HepG2 (cell line): ENCODE data around the gene ARMC3. TPM values are rescaled to one million over a fixed set of nuclear protein-coding genes. Genes with fewer than 3 reads are reported as not detected.

ENCODE experiments used
- ATAC-seq: fragments of 200-7000 bp; cut with Tn5 transposase; 3 replicates; pipeline ENCODE4 v1.9.1; 2020; ENCODE audit warnings: mild to moderate bottlenecking, moderate library complexity
- BruUV-seq: library from RNA; stranded (reverse); fragments of 400-500 nt; replicated peaks from 2 replicates; lab custom pipeline; 2021; lab: Mats Ljungman, UMichigan
- CTCF ChIA-PET: fragments of 300-600 bp; formaldehyde crosslinking; extraction: SDS; loops from one replicate; lab custom pipeline; 2021; ENCODE audit warnings: low total read pairs, inconsistent platforms, low intra/inter-chr PET ratio; lab: Yijun Ruan, JAX
- POLR2A ChIA-PET: fragments of 350-600 bp; sonication (Branson Sonifier 250); formaldehyde crosslinking; loops from one replicate; lab custom pipeline; 2020; ENCODE audit warnings: antibody characterized with exemption, inconsistent platforms; lab: Yijun Ruan, JAX
- DNase-seq: peaks from one replicate; pipeline ENCODE4 v3.0.0-alpha.2; 2015; ENCODE audit warnings: low spot score
- FAIRE-seq: peaks from 3 replicates; lab custom pipeline; 2011; peaks lifted over from hg19 to GRCh38; lab: Jason Lieb, UNC
- H2AFZ ChIP-seq: one replicate; pipeline ENCODE4 v1.6.1; 2011; ENCODE audit warnings: low read length, inconsistent platforms
- H3K27ac ChIP-seq: fragments of 300-600 bp; 3 replicates; pipeline ENCODE4 v1.8.0; 2011; ENCODE audit warnings: mixed run types, mild to moderate bottlenecking, mixed read lengths, low read length, inconsistent platforms; ENCODE audit not compliant: insufficient read depth; ENCODE audit errors: extremely low read length
- H3K27me3 ChIP-seq, 2 experiments: fragments of 200-600 bp in 1 of 2; 2 replicates in 1 of 2; 3 replicates in 1 of 2; pipeline versions ENCODE4 v1.6.0 to v1.8.0; 2011; ENCODE audit warnings: low read length in 2 of 2, mild to moderate bottlenecking in 2 of 2, moderate library complexity in 2 of 2, inconsistent platforms in 1 of 2; ENCODE audit not compliant: insufficient read depth in 2 of 2, control insufficient read depth in 1 of 2
- H3K36me3 ChIP-seq, 2 experiments: fragments of 200-600 bp in 1 of 2; replicated peaks in 1 of 2; 2 replicates in 1 of 2; 3 replicates in 1 of 2; pipeline versions ENCODE4 v1.5.1 to v1.8.0; 2011; ENCODE audit warnings: low read length in 2 of 2, inconsistent platforms in 1 of 2; ENCODE audit not compliant: insufficient read depth in 2 of 2, control insufficient read depth in 1 of 2
- H3K4me1 ChIP-seq: 2 replicates; pipeline ENCODE4 v1.5.1; 2012; ENCODE audit warnings: low read length, inconsistent platforms; ENCODE audit not compliant: insufficient read depth
- H3K4me2 ChIP-seq: 2 replicates; pipeline ENCODE4 v1.6.0; 2011; ENCODE audit warnings: low read depth, low read length, inconsistent platforms
- H3K4me3 ChIP-seq, 3 experiments: fragments of 200-600 bp in 1 of 3; sonication (generic), shearing (Covaris generic) in 1 of 3; replicated peaks in 1 of 3; 2 replicates each; pipeline ENCODE4 v1.5.1; 2011 to 2016; ENCODE audit warnings: low read length in 3 of 3, inconsistent platforms in 2 of 3, low read depth in 2 of 3, mild to moderate bottlenecking in 2 of 3, control low read depth in 1 of 3, mixed read lengths in 1 of 3; ENCODE audit not compliant: insufficient read depth in 1 of 3
- H3K79me2 ChIP-seq: one replicate; pipeline ENCODE4 v1.6.1; 2011; ENCODE audit warnings: low read length, inconsistent platforms; ENCODE audit not compliant: insufficient read depth
- H3K9ac ChIP-seq: 2 replicates; pipeline ENCODE4 v1.6.0; 2011; ENCODE audit warnings: mild to moderate bottlenecking, low read depth, low read length, inconsistent platforms; ENCODE audit not compliant: insufficient read depth
- H3K9me3 ChIP-seq: 2 replicates; pipeline ENCODE4 v1.5.1; 2012; ENCODE audit warnings: mild to moderate bottlenecking, low read length
- H4K20me1 ChIP-seq: 2 replicates; pipeline ENCODE4 v1.6.0; 2011; ENCODE audit warnings: inconsistent platforms, mild to moderate bottlenecking, low read length, moderate library complexity; ENCODE audit not compliant: insufficient read depth
- FOXA3 ChIP-seq: IDR thresholded peaks from 2 replicates; pipeline ENCODE4 v1.6.1; 2016; ENCODE audit warnings: missing genetic modification reagents, missing compliant biosample characterization
- JUND ChIP-seq: sonication (generic); formaldehyde crosslinking; IDR thresholded peaks from 2 replicates; pipeline ENCODE4 v1.8.0; 2022; ENCODE audit warnings: mild to moderate bottlenecking, missing genetic modification reagents
- NFATC3 ChIP-seq: sonication (generic); formaldehyde crosslinking; IDR thresholded peaks from 2 replicates; pipeline ENCODE4 v1.5.1; 2020; ENCODE audit warnings: mild to moderate bottlenecking, missing genetic modification reagents
- SCMH1 ChIP-seq: sonication (generic); formaldehyde crosslinking; IDR thresholded peaks from 2 replicates; pipeline ENCODE4 v1.9.0; 2021; ENCODE audit warnings: missing genetic modification reagents, mild to moderate bottlenecking, borderline replicate concordance
- WIZ ChIP-seq: sonication (generic); formaldehyde crosslinking; IDR thresholded peaks from 2 replicates; pipeline ENCODE4 v1.5.1; 2020; ENCODE audit warnings: mild to moderate bottlenecking, missing genetic modification reagents
- ZMYM4 ChIP-seq: sonication (generic); formaldehyde crosslinking; IDR thresholded peaks from 2 replicates; pipeline ENCODE4 v1.8.1; 2023; ENCODE audit warnings: mild to moderate bottlenecking, missing genetic modification reagents
- ZNF136 ChIP-seq: sonication (generic); formaldehyde crosslinking; IDR thresholded peaks from 2 replicates; pipeline ENCODE4 v1.8.1; 2022; ENCODE audit warnings: low read depth, mild to moderate bottlenecking, moderate library complexity, missing genetic modification reagents
- ZNF30 ChIP-seq: sonication (generic); formaldehyde crosslinking; IDR thresholded peaks from 2 replicates; pipeline ENCODE4 v1.5.0; 2020; ENCODE audit warnings: mild to moderate bottlenecking, missing genetic modification reagents
- WGBS: methylation state at CpG from one replicate; pipeline ENCODE4 v1.1.6; 2017; ENCODE audit warnings: low lambda C conversion rate; 5-methylcytosine and 5-hydroxymethylcytosine counted together
- in situ Hi-C: cut with HindIII; loops from 2 replicates; pipeline ENCODE4 v1.10.0; 2017; ENCODE audit warnings: low pct_unique_long_range_greater_than_20kb; ENCODE audit not compliant: extremely low pct_ligation_motif_present
- intact Hi-C: fragments of 100-400 bp; cut with micrococcal nuclease; formaldehyde crosslinking; loops from one replicate; pipeline ENCODE4 v1.10.0; 2022; ENCODE audit not compliant: unreplicated experiment
- polyA plus RNA-seq, 8 experiments: library from polyadenylated mRNA; depleted of rRNA in 3 of 8; stranded (reverse) in 7 of 8; unstranded in 1 of 8; fragments of >200 nt; fragmentation: Illumina TruSeq in 4 of 8; extraction: Trizol in 4 of 8; gene quantifications; 2 replicates each; pipeline versions ENCODE4 v1.2.1 to v1.2.3, GENCODE V29; 2011 to 2016; ENCODE audit warnings: low read depth in 4 of 8, missing spikeins in 1 of 8, mixed read lengths in 1 of 8; ENCODE audit not compliant: insufficient read depth in 1 of 8
- total RNA-seq, 5 experiments: library from RNA; depleted of rRNA; stranded (reverse); fragments of >200 nt; fragmentation: Illumina TruSeq; extraction: Trizol; gene quantifications; 2 replicates each; pipeline ENCODE4 v1.2.3, GENCODE V29; 2016; ENCODE audit warnings: low read depth in 1 of 5
- TF ChIP-seq, protein P1 (sequence below): sonication (generic); formaldehyde crosslinking; IDR thresholded peaks from 2 replicates; pipeline ENCODE4 v1.4.0; 2020; ENCODE audit warnings: missing genetic modification reagents, mild to moderate bottlenecking, borderline replicate concordance
- TF ChIP-seq, protein P2 (sequence below): sonication (generic); formaldehyde crosslinking; IDR thresholded peaks from 2 replicates; pipeline ENCODE4 v1.5.0; 2020; ENCODE audit warnings: mild to moderate bottlenecking, missing genetic modification reagents, moderate library complexity
- TF ChIP-seq, protein P3 (sequence below): sonication (generic); formaldehyde crosslinking; IDR thresholded peaks from 2 replicates; pipeline ENCODE4 v1.8.0; 2023; ENCODE audit warnings: mild to moderate bottlenecking, missing genetic modification reagents
- TF ChIP-seq, protein P4 (sequence below): sonication (generic); formaldehyde crosslinking; IDR thresholded peaks from 2 replicates; pipeline ENCODE4 v1.9.0; 2022; ENCODE audit warnings: low read depth, missing genetic modification reagents

ARMC3 gene
- total and polyA plus RNA-seq, 2 of the 13 experiments (the other 11 are each of a cell fraction or from before 2014, with no cell fraction given) = not detected

DNA sequence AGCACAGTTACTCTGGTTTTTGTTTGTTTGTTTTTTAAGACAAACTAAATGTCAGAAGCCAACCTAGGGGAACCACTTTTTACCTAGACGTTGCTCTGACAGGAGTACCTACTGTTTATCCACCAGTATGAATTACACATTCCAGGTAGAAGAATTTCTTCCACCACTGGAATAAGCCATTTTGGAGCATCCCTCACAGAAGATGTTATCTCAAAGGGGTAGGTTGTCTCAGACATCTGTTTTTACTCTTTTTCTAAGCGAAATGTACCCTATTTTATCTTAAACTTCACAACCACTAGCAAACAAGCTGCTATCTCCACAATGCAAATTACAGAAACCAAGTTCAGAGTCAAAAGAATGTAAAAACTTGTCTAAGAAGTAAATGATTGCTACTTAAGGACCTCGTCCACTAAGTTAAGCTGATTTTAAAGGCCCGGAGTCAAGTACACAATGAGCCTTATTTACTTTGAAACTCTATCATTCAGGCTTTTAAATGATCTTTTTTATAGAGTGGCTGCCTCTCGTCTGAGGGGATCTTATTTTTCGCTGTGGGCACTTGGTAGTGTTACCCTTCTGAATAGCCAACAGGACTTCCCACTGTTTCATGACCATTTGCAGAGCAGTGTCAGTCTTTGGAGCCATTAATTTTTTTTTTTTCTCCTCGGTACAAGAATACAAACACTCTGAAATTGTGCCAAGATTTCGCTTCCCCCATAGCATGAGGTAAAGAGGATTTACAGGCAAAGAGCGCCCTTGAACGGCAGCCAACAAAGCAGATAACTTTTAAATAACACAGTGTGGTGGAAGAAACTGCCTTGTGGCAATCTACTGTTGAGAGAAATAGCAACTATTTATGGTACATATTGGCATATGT, 15.7 kb upstream of the ARMC3 start (continued):
- TF ChIP-seq, protein P1, sequence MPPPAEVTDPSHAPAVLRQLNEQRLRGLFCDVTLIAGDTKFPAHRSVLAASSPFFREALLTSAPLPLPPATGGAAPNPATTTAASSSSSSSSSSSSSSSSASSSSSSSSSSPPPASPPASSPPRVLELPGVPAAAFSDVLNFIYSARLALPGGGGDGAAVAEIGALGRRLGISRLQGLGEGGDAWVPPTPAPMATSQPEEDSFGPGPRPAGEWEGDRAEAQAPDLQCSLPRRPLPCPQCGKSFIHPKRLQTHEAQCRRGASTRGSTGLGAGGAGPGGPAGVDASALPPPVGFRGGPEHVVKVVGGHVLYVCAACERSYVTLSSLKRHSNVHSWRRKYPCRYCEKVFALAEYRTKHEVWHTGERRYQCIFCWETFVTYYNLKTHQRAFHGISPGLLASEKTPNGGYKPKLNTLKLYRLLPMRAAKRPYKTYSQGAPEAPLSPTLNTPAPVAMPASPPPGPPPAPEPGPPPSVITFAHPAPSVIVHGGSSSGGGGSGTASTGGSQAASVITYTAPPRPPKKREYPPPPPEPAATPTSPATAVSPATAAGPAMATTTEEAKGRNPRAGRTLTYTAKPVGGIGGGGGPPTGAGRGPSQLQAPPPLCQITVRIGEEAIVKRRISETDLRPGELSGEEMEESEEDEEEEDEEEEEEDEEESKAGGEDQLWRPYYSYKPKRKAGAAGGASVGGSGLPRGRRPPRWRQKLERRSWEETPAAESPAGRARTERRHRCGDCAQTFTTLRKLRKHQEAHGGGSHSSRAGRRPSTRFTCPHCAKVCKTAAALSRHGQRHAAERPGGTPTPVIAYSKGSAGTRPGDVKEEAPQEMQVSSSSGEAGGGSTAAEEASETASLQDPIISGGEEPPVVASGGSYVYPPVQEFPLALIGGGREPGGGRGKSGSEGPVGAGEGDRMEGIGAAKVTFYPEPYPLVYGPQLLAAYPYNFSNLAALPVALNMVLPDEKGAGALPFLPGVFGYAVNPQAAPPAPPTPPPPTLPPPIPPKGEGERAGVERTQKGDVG = no peak
- TF ChIP-seq, protein P2, sequence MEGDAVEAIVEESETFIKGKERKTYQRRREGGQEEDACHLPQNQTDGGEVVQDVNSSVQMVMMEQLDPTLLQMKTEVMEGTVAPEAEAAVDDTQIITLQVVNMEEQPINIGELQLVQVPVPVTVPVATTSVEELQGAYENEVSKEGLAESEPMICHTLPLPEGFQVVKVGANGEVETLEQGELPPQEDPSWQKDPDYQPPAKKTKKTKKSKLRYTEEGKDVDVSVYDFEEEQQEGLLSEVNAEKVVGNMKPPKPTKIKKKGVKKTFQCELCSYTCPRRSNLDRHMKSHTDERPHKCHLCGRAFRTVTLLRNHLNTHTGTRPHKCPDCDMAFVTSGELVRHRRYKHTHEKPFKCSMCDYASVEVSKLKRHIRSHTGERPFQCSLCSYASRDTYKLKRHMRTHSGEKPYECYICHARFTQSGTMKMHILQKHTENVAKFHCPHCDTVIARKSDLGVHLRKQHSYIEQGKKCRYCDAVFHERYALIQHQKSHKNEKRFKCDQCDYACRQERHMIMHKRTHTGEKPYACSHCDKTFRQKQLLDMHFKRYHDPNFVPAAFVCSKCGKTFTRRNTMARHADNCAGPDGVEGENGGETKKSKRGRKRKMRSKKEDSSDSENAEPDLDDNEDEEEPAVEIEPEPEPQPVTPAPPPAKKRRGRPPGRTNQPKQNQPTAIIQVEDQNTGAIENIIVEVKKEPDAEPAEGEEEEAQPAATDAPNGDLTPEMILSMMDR (CRISPR knock-in tag) = peak; percentile 52
- no peak for TF ChIP-seq ZMYM4 (CRISPR knock-in tag)

DNA sequence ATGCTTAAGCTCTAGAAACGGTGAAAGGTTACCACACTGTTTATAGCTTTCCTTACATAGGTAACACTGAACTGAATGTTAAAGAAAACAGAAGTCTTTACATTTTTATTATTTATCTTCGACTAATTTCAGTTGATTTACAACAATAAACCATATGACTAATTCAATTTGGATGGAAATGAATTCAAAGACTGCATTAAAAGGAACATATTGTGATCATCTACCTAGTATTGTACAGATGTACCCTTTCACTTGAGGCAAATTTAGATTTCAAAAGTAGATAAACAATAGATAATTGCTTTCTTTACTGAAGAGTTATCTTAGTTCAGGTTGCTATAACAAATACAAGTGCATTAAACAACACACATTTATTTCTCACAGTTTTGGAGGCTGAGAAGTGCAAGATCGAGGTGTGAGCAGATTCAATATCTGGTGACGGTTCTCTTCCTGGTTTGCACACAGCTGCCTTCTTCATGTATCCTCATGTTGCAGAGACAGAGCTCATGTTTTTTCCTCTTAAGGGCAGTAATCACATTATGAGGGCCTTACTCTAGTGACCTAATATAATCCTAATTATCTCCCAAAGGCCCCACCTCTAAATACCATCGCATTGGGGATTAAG, 15.0 kb upstream of the ARMC3 start:
- no peak overlapping the region for H2AFZ ChIP-seq
- H3K4me3 ChIP-seq = no peak overlapping the region
- DNase-seq (no peak), ATAC-seq (no peak), FAIRE-seq (no peak)
- ChIA-PET CTCF (no interaction called here), POLR2A (no interaction called here)
- intact Hi-C loops (no loop called here), in situ Hi-C loops (no loop called here)
- H3K4me2 ChIP-seq = no peak overlapping the region
- H3K79me2 ChIP-seq = no peaks in the 10 kb centered on the region
- H3K27ac ChIP-seq = no peak overlapping the region
- no peak overlapping the region for H3K9ac ChIP-seq
- H3K36me3 ChIP-seq = no peaks in the 10 kb centered on the region
- WGBS = 28% methylated on average over 5 of the region's 5 CpGs
- H3K9me3 ChIP-seq = peaks cover 15% of the 10 kb centered on the region
- H4K20me1 ChIP-seq = no peaks in the 10 kb centered on the region
- no peaks in the 10 kb centered on the region for H3K27me3 ChIP-seq
- no TSS peak for BruUV-seq
- H3K4me1 ChIP-seq = peaks cover 11% of the 10 kb centered on the region; the same call in 1 of the 2 replicates
- TF ChIP-seq FOXA3 (CRISPR knock-in tag) (no peak), JUND (CRISPR knock-in tag) (no peak), WIZ (no peak), ZNF30 (CRISPR knock-in tag) (no peak), NFATC3 (no peak), SCMH1 (CRISPR knock-in tag) (no peak), ZNF136 (CRISPR knock-in tag) (no peak)
- TF ChIP-seq, protein P3, sequence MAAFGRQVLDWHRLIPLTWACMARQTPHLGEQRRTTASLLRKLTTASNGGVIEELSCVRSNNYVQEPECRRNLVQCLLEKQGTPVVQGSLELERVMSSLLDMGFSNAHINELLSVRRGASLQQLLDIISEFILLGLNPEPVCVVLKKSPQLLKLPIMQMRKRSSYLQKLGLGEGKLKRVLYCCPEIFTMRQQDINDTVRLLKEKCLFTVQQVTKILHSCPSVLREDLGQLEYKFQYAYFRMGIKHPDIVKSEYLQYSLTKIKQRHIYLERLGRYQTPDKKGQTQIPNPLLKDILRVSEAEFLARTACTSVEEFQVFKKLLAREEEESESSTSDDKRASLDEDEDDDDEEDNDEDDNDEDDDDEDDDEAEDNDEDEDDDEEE (CRISPR knock-in tag) = no peak
- TF ChIP-seq, protein P4, sequence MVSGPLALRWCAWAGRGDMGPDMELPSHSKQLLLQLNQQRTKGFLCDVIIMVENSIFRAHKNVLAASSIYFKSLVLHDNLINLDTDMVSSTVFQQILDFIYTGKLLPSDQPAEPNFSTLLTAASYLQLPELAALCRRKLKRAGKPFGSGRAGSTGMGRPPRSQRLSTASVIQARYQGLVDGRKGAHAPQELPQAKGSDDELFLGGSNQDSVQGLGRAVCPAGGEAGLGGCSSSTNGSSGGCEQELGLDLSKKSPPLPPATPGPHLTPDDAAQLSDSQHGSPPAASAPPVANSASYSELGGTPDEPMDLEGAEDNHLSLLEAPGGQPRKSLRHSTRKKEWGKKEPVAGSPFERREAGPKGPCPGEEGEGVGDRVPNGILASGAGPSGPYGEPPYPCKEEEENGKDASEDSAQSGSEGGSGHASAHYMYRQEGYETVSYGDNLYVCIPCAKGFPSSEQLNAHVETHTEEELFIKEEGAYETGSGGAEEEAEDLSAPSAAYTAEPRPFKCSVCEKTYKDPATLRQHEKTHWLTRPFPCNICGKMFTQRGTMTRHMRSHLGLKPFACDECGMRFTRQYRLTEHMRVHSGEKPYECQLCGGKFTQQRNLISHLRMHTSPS (CRISPR knock-in tag) = no peak
